Measurements from ENCODE around the gene CNBD2.
A peak's percentile ranks its signal among the peaks of the same experiment; 100 is the strongest.
"Not testable (repeated sequence)": the region's sequence is repeated elsewhere in the genome, so short reads cannot be mapped to it uniquely, and the experiment has no call there.

The CNBD2 gene

GRCh38 chr20:36026131-36026530 lies 57.7 kb downstream of the CNBD2 start:
- DNase-seq (ENCODE audit: low spot score) = not testable (repeated sequence)

- DNase-seq (ENCODE audit: low spot score) = no peak
These were observed 59.9 kb downstream of the CNBD2 start for GRCh38 chr20:36028106-36028808.

- no peak for DNase-seq (ENCODE audit: low spot score)
These were observed 61.8 kb downstream of the CNBD2 start for GRCh38 chr20:36030149-36030548.

GRCh38 chr20:36031806-36032205 lies 63.4 kb downstream of the CNBD2 start:
- no peak for DNase-seq (ENCODE audit: low spot score)

- DNase-seq (ENCODE audit: low spot score) = no peak
These were observed 66.5 kb downstream of the CNBD2 start for GRCh38 chr20:36034875-36035274.

- no peak for DNase-seq (ENCODE audit: low spot score)
These were observed 67.4 kb downstream of the CNBD2 start for GRCh38 chr20:36035745-36036144.

GRCh38 chr20:36036688-36037087 lies 68.3 kb downstream of the CNBD2 start:
- DNase-seq (ENCODE audit: low spot score) = no peak

GRCh38 chr20:36040571-36040970 lies 72.2 kb downstream of the CNBD2 start:
- DNase-seq (ENCODE audit: low spot score) = no peak

- no peak for DNase-seq (ENCODE audit: low spot score)
These were observed 75.1 kb downstream of the CNBD2 start for GRCh38 chr20:36043441-36043840.

- DNase-seq (ENCODE audit: low spot score) = no peak
These were observed 75.6 kb downstream of the CNBD2 start for GRCh38 chr20:36043892-36044515.

GRCh38 chr20:36045373-36045714 lies 77.0 kb downstream of the CNBD2 start:
- no peak for DNase-seq (ENCODE audit: low spot score)

- not testable (repeated sequence) for DNase-seq (ENCODE audit: low spot score)
These were observed 77.8 kb downstream of the CNBD2 start for GRCh38 chr20:36046073-36046798.

- DNase-seq (ENCODE audit: low spot score) = not testable (repeated sequence)
These were observed 81.0 kb downstream of the CNBD2 start for GRCh38 chr20:36049408-36049807.

GRCh38 chr20:36050436-36051317 lies 82.3 kb downstream of the CNBD2 start:
- DNase-seq (ENCODE audit: low spot score) = peak; percentile 86

- DNase-seq (ENCODE audit: low spot score) = no peak
These were observed 83.1 kb downstream of the CNBD2 start for GRCh38 chr20:36051318-36052116.

GRCh38 chr20:36052117-36052513 lies 83.7 kb downstream of the CNBD2 start:
- DNase-seq (ENCODE audit: low spot score) = no peak

- DNase-seq (ENCODE audit: low spot score) = not testable (repeated sequence)
These were observed 85.6 kb downstream of the CNBD2 start for GRCh38 chr20:36053863-36054518.

GRCh38 chr20:36055145-36055544 lies 86.8 kb downstream of the CNBD2 start:
- DNase-seq (ENCODE audit: low spot score) = no peak

- no peak for DNase-seq (ENCODE audit: low spot score)
These were observed 92.3 kb downstream of the CNBD2 start for GRCh38 chr20:36060676-36061075.

- no peak for DNase-seq (ENCODE audit: low spot score)
These were observed 93.4 kb downstream of the CNBD2 start for GRCh38 chr20:36061754-36062153.

GRCh38 chr20:36062799-36063198 lies 94.4 kb downstream of the CNBD2 start:
- no peak for DNase-seq (ENCODE audit: low spot score)

Measured in hematopoietic multipotent progenitor cell treated with erythropoietin and hydrocortisone succinate and interleukin-3 and kit ligand, for 15 days (in vitro differentiated cells).